ENCODE measurements around the gene CTRB1.
"Not testable (repeated sequence)": the region's sequence is repeated elsewhere in the genome, so short reads cannot be mapped to it uniquely, and the experiment has no call there.

CTRB1 gene

DNA sequence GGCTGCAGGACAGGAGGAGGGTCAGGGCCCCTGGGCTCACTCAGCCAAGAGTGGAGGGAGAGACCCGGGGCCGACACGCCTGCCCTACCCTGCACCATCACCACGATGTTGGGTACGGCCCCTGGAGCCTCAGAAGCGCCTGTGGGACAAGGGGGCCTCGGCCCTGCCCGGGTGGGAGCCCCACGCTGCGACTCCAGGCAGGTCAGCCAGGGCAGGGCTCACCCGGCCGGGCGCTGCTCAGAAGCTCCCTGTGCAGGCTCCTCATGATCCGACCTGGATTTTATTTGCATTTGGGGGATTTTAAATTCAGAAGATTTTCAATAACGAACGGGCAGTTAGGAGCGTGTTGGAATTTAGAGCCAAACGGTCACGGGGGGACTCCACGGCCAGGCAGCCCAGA lies 13.9 kb upstream of the CTRB1 start:
- not testable (repeated sequence) for DNase-seq

DNA sequence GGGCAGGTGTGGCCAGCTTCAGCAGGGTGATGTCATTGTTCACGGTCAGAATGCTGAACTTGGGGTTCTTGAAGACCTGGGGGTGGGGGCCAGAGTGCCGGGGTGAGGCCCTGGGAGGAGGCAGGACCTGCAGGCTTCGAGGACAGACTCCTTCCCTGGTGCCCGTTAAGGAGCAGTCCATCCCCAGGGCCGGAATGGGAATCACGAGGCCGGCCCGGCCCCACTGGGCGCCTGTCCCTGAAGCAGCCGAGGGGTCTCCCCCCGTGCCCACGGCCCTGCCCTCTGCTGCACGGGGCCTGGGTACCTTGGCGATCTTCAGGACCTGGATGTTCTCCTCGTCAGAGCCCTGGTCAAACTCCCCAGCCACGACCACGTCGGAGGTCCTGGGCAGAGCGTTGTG lies 13.3 kb upstream of the CTRB1 start:
- not testable (repeated sequence) for DNase-seq

DNA sequence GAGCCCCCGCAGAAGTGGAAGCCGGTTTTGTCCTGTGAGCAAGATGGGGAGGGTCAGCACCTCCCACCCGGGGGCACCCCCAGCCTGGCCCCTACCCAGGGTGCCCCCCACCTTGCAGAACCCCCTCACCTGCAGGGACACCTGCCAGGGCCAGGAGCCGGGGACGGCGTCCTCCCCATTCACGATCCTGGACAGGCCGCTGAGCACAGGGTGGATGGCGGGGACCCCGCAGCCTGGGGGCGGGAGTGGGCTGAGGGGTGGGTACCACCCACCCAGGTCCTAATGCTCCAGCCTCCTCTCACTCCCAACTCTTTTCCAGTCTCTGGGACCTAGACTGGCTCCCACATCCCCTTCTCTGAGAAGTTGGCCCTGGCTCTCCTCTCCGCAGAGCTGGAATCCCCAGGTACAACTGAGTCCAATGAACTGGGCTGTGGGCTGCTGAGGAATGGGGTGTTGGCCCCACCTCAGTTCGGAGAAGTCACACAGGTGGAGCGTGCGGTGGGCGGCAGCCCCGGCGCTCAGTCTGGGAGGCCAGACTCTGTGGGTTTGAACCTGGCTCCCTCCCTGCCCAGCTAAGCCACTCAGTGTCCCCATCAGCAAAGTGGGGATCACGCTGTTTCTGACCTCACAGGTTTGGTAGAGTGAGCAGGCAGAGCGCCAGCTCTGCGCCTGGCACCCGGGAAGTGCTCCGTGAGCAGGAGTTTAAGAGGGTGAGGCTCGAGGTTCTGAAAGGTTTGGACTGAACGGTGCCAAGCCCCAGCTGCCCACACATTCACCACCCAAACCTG lies 12.6 kb upstream of the CTRB1 start:
- DNase-seq: not testable (repeated sequence)

DNA sequence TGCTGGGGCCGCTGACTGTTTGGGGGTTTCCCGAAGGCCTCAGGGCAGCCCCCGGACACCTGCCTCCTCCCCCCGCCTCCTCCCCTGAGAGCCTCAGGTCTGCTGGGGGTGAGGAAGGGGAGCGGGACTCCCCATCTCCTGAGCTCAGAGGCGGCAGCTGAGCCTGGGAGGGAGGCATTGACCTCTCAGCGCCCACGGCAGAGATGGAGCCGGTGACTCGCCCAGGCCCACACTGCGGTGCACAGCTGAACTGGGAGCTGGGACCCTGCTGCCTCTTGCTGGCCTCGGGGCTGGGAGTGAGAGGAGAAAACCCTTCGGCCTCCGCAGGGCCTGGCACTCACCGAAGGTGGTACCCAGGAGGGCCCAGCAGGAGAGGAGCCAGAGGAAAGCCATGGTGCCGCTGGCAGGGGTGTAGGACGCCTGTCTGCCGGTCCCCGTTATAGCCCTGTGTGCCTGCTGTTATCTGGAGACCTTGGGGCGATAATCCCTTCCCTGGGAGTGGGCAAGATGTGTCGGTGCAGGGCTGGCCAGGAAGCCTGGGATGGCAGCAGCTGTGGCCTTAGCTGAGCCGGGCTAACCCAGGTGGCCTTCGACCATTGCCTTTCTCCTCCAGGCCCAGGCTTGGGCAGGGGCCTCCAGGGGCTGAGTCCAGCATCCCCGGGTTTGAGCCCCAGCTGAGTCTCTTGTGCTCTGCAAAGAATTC lies 11.9 kb upstream of the CTRB1 start, which contains the start of gene CTRB2:
CTRB2 (minus strand) TSS at position 413 of the 703 bp plus-strand sequence; CDS start at position 393, 20 bp downstream.
- DNase-seq: no peak

DNA sequence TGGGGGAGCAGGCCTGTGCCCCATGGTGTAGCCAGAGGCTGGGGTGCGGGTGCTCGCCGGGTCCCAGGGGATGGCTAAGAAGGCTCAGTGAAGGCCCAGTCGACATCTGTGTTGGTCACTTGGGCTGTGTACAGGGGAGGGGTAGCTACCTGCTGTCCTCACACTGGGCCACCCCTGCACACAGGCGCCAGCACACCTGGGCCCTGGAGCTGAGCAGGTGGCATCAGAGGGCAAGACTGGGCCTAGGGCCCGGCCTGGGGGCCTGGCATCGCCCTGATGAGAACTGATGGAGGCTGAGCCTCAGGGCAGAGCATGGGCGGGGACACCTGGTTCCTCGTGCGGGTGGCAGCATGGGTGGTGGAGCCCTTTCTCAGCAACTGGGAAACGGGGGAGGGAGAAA lies 11.0 kb upstream of the CTRB1 start:
- DNase-seq: no peak

DNA sequence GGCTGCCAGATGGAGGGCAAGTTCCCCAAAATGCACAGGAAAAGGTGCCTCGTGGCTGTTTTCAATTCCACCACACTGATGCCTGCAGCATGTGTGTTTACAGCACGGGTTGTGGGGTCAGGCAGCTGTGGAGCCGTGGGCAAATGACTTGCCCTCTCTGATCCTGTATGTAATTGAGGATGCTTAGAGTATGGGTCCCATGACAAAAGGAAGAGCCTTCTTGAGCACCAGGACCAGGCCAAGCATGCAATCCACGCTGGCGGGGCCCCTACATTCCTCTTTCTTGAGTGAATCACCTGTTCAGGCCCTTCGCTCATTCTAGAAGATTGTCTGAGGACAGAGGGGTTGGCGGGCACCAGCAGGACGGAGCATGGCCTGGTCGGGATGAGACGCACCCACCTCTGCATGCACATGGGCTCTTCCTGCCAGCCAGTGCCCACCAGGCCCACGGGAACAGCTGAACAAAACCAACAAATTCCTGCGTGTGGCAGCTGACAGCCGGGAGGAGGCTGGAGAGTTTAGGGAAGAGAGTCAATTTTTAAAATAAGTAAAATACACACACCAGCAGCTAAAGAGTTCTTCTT lies 10.5 kb upstream of the CTRB1 start:
- no peak for DNase-seq

DNA sequence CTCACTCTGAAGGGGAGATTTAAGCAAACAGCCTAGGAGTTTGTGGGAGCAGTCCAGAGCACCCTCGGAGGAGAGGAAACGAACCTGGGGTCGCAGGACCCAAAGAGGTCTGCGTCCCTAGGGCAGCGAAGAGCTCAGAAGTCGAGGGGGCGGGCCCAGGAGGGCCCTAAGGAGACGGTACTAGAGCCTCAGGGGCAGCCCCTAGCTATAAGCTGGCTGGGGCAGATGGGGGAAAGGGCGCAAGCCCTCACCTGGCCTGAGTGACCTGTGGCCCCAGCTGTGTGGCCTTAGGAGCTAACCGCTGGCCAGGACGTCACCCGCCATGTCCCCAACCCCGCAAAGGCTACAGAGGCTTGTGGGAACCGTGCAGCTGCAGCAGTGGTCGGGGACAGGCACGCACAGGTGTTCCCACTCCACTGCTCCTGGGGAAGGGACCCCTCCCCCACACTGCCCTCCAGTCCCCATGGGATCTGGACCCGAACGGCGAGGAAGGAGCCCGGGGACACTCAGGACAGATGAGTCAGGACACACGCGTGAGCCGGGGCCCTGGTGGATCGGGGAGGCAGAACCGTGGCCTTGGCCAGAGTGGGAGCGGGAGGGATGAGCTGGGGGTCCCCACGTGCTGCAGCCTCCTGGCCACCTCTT lies 9.8 kb upstream of the CTRB1 start:
- DNase-seq: no peak

DNA sequence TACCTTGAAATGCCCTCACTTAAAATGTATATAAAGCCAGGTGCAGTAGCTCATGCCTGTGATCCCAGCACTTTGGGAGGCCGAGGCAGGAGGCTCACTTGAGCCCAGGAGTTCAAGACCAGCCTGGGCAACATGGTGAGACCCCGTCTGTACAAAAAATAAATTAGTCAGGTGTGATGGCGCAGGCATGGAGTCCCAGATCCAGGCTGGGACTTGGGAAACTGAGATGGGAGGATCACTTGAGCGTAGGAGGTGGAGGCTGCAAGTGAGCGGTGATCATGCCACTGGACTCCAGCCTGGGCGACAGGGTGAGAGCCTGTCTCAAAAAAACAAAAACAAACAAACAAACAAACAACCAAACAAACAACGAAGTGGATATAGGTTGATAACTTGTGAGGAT lies 9.3 kb upstream of the CTRB1 start:
- DNase-seq: not testable (repeated sequence)

DNA sequence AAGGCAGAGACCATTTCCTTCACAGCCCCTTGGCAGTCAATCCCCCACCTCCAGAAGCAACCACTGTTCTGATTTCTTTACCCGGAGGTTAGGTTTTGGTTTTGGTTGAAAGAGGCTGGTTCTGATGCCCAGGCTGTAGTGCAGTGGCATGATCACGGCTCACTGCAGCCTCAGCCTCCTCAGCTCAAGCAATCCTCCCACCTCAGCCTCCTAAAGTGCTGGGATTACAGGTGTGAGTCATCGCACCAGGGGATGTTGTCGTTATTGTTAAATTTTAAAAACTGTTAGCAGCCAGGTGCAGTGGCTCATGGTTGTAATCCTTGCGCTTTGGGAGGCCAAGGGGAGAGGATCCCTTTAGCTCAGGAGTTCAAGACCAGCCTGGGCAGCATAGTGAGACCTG lies 8.8 kb upstream of the CTRB1 start:
- no peak for DNase-seq

DNA sequence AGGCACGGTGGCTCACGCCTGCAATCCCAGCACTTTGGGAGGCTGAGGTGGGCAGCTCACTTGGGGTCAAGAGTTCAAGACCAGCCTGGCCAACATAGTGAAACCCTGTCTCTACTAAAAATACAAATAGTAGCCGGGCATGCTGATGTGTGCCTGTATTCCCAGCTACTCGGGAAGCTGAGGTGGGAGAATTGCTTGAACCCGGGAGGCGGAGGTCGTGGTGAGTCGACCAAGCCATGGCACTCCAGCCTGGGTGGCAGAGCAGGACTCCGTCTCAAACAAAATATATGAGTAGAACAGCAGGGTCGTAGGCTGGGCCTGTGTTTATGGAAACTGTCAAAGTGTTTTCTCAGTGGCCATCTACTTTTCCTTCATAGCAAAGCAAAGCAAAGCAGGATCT lies 7.5 kb upstream of the CTRB1 start:
- not testable (repeated sequence) for DNase-seq

DNA sequence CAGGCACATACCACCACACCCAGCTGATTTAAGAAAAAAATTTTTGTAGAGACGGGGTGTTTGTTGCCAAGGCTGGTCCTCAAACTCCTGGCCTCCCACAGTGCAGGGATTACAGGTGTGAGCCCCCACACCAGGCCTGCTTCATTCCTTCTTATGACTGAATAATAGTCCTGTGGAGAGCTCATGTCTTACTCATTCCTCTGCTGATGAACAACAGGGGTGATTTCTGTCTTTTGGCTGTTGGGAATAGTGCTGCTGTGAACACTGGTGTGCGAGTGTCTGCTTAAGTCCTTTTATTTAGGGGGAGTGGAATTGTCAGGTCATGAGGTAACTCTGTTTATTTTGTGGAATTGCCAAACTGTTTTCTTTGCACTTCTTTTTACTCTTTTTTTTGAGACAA lies 2.7 kb upstream of the CTRB1 start:
- no peak for DNase-seq

DNA sequence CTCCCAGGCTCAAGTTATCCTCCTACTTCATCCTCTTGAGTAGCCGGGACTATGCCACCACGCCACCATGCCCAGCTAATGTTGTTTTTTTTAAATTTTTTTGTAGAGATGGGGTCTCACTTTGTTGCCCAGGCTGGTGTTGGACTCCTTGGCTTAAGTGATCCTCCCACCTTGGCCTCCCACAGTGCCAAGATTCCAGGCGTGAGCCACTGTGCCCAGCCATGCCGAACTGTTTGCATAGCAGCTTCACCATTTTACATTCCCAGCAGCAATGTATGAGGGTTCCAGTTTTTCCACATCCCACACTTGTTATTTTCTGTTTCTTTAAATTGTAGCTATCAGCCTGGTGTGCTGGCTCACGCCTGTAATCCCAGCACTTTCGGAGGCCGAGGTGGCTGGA lies 2.2 kb upstream of the CTRB1 start:
- no peak for DNase-seq

DNA sequence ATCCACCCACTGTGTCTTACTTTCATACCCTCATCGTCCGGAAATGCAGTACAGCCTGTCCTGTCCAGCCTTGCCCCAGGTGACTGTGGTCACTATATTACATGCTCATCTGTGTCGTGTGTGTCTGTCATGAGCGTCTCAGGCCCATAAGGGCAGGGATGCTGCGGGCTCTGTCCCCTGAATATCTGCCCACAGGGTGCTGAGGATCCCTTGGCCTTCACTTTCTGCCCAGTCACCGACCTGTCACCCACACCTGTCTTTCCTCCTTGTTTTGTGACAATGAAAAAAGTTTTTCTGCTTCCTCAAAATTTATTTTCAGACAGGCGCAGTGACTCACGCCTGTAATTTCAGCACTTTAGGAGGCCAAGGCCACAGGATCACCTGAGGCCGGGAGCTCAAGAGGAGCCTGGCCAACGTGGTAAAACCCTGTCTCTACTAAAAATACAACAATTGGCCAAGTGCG lies 1.4 kb upstream of the CTRB1 start:
- DNase-seq: no peak

DNA sequence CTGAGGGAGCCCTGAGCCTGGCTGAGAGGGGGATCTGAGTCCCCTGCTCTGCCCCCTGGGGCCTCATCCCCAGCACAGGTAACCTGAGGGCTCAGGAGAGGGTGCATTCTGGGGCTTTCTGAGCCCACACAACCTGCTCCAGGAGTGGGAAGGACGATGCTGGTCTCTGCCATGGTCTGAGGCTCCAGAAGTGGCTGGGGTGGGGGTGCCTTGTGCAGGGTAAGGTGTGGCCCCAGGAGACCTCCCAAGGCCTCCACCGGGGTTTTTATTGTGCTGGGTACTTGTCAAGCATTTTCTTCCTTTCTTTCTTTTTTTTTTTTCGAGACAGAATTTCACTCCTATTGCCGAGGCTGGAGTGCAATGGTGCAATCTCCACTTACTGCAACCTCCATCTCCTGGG lies 300 bp downstream of the CTRB1 start:
- DNase-seq: no peak

DNA sequence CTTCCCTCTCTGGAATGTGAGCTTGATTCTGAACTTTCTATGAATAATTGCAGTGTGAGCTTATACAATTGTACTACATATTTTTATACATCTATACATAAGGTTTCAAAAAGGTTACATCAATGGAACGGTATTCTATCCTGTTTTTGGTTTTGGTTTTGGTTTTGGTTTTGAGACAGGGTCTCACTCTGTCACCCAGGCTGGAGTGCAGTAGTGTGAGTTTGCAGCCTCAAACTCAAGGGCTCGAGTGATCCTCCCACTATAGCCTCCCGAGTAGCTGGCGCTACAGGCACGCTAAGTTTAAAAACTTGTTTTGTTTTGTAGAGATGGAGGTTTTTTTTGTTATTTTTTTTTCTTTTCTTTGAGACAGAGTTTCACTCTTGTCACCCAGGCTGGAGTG lies 1.1 kb downstream of the CTRB1 start:
- DNase-seq: no peak

DNA sequence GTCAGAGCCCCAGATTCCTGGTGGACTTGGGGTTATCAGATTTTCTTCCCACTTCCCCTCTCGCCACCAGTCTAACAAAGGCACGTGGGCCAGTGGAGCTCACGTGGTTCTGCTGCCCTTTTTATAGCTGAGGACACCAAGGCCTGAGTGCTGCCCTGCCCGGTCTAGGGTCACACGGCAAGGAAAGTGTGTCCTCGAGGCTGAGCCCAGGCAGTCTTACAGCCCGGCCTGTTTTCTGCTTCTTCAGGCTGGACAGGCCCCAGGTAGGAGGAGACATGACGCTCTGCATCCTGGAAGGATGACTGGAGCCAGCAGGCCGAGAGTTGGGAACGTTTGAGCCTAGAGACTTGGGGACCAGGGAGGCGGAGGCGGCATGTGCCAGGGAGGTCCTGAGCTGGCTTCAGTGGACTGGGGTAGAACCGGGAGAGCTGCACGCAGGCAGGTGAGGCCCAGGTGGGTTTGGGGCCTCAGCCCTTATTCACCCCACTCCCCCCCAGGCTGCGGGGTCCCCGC lies 3.5 kb downstream of the CTRB1 start:
- DNase-seq: no peak

DNA sequence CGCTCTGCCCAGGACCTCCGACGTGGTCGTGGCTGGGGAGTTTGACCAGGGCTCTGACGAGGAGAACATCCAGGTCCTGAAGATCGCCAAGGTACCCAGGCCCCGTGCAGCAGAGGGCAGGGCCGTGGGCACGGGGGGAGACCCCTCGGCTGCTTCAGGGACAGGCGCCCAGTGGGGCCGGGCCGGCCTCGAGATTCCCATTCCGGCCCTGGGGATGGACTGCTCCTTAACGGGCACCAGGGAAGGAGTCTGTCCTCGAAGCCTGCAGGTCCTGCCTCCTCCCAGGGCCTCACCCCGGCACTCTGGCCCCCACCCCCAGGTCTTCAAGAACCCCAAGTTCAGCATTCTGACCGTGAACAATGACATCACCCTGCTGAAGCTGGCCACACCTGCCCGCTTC lies 4.3 kb downstream of the CTRB1 start:
- not testable (repeated sequence) for DNase-seq

DNA sequence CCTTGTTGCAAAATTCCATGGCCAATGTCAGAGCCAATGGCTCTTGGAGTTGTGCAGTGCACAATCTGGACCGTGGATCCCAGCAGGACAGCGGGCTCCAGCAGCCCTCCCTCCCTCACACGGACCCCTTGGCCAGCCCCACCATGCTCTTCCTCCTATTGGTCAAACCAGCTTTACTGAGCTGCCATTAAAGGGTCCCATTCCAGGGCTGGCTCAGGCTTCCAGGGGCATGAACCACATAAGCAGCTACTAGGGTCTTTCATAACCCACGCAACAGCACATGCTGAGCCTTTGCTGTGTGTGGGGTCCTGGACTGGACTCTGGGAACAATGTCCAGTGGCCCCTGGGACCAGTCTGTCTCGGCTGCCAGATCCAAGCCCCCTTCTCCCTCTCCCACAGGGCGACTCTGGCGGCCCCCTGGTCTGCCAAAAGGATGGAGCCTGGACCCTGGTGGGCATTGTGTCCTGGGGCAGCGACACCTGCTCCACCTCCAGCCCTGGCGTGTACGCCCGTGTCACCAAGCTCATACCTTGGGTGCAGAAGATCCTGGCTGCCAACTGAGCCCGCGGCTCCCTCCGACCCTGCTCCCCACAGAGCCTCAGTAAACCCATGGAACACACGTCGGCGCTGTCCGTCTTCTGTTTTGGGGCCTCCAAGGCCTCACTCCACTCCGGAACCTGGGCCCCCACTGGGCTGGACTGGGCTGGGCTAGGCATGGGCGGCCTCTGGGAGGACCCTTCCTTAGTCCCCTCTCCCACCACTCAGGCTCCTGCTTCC lies 5.7 kb downstream of the CTRB1 start:
- no peak for DNase-seq

DNA sequence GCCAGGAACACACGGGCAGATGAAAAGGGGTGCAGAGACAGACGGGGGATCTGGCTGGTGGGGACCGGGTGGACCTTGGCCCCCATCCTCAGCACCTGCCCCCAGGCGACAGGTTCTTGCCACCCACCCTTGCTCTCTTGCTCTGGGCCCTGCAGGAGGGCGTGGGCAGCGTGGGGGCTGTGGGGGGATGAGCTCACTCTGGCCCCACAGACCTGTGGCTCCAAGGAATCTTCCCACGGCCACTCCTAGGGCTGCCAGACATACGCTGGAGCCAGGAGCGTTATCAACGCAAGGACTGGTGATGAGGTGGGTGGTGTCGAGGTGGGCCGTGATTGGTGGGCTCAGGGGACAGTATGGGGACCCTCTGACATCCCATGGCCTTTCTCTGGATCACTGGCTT lies 6.3 kb downstream of the CTRB1 start:
- no peak for DNase-seq

DNA sequence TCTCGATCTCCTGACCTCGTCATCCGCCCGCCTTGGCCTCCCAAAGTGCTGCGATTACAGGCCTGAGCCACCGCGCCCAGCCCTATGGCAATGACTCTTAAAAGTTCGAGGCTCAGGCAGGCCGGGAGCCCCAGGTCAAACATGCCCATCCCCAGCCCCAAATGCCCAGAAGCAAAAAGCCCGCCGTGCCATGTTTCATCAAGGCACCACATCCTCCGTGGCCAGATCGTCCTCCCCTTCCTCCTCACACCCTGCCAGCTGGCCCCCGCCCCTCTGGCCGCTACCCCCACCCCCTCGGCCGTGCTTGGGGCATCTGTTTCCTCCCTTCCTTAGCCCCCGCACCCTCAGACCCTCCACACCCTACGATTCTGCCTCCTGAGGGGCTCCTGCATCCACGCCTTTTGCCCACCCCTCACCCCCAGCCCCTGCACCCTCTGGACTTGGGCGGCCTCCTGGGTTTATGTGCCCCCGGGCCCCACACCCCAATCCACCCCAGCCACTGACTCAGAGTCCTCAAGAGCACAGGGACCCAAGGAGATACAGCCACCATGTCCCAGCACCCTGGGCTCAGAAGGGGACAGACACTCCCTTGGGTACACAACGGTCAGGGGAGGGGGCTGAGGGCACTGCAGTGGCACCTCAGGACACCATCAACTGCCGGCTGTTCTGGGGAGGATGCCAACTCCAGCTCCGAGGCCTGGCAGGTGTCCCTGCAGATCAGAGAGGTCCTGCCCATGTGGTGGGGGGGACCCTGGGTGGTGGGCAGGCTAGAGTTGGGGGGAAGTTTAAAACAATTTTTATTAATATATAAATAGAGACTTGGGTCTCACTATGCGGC lies 7.1 kb downstream of the CTRB1 start:
- no peak for DNase-seq

DNA sequence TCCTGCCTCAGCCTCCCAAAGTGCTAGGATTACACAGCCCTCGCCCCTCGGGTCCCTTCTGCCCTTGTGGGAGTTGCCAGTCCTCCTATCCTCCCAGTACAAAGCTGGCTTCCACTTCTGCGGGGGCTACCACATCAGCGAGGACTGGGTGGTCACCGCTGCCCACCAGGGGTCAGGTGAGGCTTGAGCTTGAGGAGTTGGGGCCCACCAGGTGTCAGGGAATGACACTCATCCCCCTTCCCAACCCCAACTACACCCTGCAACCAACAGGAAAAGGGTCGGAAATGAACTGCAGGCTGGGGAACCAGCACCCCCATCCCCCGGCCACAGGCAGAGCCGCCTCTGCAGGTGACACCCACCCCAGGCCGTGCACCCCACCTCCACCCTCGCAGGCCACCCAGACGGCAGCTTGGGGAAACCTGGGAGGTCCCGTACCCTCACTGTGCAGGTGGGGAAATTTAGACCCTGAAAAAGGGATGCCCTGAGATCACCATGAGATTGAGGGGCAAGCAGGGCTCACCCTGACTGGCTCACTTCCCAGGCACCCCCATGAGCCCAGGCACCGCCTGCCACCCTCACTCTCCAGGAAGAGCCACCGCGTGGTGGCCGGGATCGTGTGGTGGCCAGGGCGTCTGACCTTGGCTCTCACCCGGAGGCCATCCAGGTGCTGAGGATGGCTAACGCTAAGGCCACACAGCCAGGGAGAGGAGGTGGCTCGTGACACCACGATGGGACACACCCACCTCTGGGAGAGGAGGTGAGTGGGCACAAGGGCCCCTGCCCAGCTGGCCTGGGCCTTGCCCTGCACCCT lies 8.0 kb downstream of the CTRB1 start:
- no peak for DNase-seq
